GOT3 (cell line): ENCODE data around the gene TENM3.
A peak's percentile ranks its signal among the peaks of the same experiment; 100 is the strongest.

Experiments
- DNase-seq: peaks from one replicate; lab custom pipeline; 2025; ENCODE audit warnings: mixed read lengths; lab: John Stamatoyannopoulos, UW

TENM3 gene

DNA sequence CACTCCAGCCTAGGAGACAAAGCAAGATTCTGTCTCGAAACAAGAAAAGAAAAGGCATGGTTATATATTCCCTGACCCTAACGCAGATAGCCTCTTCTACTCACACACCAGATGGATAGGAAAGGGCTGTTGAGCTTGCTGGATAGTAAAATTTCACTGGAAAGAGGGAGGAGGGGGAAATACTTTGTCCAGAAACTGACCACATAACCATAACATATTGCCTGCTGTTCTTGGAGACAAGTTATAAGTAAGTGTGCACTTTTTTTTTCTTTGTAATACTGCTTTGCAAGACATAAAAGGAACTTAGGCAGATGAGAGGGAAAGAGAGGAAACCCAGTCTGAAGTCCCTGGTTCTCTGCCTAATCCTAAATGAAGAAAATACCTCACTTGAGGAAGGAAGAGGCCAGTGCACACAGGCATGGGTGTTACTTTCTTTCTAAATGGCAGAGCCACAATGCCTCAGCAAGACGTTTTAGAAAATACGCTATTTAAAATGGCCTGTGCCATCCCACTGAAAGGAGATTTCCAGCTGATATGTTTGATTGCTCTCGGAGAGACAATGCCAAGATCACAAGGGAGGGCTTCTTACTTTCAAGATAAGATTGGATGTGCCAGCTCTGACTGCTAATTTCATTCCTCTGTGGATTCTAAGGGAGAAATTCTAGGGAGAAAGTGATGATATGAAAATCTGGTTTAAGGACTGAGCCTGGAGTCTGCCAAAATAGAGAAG lies 533.3 kb downstream of the TENM3 start:
- DNase-seq: no peak

DNA sequence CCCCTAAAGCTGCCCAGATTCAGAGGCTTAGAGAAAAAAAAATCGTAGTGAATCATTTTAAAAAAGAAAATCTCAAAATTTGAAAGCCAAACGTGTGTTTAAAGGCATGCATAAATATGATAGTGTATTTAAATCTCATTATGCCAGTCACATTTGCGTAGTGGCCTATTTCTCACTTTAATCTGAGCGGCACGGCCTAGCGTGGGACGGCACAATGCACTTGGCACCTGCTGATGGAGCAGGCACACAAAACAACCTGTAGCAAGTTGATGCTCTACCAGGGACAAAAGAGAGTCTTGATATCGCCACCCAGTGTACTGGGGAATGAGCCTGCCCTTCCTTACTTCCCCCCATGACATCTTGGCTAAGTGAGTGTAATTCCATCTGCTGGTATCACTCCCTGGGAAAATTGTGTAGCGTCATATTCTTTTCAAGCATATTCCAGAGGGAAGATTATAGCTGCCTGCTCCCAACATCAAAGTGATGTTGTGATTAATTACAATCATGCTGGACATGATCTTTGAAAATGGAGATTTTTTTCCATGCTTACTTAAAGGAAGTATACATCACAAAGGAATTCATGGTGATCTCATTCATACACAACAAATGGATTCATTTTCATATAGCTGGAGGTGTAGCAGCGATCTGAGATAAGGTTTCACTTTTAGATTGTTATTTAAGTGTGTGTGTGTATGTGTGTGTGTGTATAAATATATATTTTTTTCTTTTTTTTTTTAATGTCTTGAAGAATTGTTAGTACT lies 535.2 kb downstream of the TENM3 start:
- DNase-seq: no peak

DNA sequence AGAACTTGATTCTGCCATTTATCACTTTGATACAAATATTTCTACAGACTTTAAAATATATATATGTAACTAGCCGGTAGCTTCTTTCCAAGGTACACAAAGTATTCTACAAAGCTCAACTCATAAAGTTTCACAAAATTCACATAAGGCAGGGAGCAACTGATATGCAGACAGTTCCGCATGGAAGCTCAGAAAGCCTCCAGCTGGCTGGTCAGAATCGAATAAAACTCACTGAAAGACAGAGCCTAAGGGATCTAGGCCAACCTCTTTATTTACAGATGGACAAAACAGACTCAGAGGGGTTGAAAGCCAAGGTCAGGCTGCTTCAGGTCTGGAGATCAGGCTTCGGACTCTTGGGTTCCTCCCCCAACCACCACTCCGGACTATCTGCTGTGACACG lies 543.8 kb downstream of the TENM3 start:
- no peak for DNase-seq

DNA sequence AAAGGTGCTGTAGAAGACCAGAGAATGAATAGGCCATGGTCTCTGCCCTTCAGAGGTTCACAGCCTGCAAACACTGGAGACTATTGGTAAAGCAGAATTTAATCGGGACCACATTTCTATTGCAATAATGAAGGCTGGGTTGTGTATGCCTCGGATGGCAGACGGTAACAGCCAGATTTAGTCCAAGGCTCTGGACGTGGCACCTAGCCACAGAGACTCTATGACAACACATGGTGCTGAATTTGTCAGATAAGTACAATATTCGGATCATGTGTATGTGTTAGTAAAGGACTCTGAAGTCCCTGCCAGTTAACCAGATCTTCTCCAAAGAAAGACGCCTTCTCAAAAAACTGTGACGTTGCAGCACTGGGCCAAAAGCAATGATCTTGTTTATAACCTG lies 545.0 kb downstream of the TENM3 start:
- no peak for DNase-seq

DNA sequence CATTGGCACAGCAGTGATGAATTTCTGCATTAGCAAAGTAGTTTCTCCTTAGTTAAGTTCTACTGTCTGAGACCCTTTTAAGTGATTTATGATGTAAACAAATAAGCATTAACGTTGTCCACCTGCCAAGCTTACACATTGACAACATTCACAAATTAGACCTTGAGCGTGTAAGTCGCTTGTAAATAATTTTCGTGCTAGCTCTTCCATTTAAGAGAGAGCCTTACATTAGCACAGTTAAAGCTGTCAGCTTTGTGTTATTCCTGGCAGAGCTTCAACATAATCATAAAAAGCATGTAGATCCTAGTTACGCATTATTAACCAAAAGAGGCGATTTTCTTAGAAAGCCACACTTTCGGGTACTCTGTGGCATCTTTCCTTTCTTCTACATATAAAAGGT lies 546.3 kb downstream of the TENM3 start:
- no peak for DNase-seq

DNA sequence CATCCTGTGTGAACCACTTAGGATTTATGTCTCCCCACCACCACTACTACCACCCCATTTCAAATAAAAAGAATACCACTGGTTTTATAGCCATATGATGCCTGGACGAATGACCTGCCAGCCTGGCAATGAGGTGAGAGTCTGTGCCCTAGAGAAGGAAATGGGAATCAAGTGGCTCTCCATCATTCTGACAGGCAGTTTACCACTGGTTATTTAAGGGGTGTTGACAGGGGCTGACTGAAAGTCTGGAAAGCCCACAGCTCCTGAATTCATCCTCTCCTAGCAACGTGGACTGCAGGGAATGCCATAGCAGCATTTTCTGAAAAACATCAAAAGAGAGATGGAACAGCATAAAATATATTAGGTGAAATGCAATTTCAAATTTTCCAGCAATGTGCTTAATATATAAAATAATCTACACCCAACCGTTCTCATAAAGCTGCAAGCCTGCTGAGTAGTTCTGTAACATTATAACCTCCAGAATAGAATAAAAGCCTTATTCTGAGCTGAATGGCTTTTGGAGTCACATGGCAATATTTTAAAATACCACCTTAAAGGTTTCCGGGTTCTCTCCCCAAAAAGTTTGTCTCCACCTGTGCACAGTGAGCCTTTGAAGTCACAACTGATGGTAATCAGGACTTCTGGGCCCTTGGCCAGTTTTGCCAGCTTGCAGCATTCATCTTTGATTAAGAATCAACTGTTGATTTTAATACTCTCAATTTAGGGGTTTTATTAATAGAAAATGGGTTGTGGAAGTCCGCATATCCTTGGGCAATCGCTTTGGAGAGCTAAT lies 552.4 kb downstream of the TENM3 start:
- DNase-seq: no peak

DNA sequence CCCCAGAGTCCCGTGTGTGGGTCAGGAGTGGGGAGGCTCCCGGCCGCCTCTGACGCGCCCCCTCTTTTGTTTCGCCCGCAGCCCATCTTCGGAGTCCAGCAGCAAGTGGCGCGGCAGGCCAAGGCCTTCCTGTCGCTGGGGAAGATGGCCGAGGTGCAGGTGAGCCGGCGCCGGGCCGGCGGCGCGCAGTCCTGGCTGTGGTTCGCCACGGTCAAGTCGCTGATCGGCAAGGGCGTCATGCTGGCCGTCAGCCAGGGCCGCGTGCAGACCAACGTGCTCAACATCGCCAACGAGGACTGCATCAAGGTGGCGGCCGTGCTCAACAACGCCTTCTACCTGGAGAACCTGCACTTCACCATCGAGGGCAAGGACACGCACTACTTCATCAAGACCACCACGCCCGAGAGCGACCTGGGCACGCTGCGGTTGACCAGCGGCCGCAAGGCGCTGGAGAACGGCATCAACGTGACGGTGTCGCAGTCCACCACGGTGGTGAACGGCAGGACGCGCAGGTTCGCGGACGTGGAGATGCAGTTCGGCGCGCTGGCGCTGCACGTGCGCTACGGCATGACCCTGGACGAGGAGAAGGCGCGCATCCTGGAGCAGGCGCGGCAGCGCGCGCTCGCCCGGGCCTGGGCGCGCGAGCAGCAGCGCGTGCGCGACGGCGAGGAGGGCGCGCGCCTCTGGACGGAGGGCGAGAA lies 556.5 kb downstream of the TENM3 start:
- DNase-seq: no peak

DNA sequence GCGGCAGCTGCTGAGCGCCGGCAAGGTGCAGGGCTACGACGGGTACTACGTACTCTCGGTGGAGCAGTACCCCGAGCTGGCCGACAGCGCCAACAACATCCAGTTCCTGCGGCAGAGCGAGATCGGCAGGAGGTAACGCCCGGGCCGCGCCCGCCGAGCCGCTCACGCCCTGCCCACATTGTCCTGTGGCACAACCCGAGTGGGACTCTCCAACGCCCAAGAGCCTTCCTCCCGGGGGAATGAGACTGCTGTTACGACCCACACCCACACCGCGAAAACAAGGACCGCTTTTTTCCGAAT lies 557.0 kb downstream of the TENM3 start:
- DNase-seq: no peak

DNA sequence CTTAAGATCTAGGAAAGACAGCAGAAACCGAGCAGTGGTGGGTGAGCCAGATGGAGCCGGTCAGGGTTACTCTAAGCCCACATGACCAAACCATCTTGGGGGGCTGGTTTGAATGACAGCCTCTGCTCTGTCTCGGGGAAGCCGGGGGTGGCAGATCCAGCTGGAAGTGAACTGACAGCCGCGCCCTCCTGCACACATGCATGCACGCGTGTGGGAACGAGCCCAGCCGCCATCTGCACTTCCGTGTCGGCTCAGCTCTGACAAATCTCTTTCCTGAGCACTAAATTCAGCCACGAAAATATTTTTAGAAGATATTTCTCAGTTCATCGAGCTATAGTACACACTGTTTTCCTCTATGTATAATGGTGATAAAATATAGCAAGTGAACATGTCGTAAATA lies 558.4 kb downstream of the TENM3 start:
- DNase-seq: no peak

DNA sequence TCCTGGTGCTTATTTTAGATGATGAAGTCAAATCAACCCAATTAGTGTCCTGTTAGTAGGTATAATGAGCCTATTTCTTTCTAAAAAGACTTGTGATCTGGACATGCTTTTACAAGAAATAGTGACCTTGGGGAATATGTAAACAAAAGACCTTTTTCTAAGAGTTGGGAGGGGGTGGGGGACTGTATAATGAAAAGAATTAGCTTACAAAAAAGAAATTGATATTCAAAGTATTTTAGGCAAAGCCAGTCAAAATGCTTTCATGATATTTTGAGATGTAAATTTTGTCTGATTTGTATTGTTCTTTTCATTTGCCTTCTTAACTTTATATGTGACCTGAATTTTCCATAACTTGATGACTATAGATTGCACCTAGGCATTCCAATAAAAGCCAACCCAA lies 559.4 kb downstream of the TENM3 start:
- no peak for DNase-seq

DNA sequence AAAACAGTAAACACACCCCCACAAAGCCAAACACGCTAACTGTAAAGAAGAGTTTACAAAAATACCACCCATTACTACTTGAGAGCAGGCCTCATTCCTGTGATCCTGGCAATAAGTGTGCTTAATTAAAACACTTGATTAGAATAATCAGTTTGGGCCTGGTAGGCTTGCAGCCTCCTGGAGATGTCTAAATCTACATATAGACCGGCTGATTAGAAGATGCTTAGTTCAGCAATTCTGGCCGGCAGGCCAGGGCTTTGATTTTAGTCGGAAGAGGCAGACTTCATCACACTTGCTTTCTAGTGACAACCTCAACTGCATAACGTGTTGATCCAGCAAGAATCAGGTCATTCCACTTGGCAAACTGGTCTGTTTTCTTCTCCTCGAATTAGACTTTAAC lies 560.0 kb downstream of the TENM3 start:
- no peak for DNase-seq

DNA sequence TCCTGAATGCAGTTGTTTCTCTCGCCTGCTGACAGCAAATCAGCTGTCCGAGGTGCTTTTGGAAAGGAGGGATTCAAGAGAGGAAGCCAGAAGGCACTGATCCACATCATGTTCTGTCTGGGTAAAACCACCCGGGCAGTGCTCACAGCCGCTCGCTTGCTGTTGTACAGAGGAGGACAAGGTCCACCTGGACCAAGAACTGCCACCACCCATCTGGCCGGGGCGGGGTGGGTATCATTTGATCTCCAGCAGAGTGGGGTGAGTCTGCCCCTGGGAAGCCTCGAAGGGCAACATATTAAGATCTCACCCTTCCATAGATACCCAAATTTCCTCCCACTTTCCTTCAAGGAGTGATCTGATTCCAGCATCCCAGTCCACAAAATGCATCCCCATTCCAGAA lies 560.9 kb downstream of the TENM3 start:
- no peak for DNase-seq

DNA sequence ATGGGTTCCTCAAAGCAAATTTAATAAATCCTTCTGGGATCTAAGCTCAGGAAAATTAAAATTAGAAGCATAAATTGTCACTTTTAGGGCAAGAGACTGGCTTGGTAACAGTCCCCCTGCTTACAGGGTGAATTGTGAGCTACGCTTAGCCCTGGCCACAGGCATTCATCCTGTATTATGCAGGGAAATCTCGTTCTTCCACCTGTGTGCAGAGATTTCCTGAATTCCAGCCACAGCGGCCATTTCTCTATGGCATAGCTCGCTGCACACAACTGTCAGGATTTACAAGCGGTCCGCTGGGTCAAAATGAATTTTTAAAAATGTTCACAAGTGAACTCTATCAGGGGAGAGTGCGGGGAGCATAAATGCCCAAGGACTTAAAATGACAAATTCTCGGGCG lies 562.1 kb downstream of the TENM3 start:
- DNase-seq: no peak

DNA sequence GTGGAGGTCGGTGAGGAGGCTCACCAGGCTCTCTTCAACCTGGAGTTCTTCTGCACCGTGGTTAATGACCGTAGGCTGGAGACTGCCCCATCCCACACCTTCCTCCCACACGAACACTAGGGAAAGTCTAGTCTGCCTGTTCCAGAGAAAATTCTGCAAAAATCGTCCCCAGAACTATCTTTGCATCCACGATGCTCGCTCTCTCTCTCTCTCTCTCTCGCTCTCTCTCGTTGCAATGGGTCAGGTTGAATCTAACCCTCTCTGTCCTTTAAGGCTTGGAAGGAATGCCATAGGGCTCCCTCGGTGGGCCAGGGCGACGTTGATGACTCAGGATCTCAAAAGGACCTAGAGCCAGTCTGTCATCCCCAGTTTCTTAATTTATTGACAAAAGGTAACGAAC lies 562.5 kb downstream of the TENM3 start:
- DNase-seq: no peak

DNA sequence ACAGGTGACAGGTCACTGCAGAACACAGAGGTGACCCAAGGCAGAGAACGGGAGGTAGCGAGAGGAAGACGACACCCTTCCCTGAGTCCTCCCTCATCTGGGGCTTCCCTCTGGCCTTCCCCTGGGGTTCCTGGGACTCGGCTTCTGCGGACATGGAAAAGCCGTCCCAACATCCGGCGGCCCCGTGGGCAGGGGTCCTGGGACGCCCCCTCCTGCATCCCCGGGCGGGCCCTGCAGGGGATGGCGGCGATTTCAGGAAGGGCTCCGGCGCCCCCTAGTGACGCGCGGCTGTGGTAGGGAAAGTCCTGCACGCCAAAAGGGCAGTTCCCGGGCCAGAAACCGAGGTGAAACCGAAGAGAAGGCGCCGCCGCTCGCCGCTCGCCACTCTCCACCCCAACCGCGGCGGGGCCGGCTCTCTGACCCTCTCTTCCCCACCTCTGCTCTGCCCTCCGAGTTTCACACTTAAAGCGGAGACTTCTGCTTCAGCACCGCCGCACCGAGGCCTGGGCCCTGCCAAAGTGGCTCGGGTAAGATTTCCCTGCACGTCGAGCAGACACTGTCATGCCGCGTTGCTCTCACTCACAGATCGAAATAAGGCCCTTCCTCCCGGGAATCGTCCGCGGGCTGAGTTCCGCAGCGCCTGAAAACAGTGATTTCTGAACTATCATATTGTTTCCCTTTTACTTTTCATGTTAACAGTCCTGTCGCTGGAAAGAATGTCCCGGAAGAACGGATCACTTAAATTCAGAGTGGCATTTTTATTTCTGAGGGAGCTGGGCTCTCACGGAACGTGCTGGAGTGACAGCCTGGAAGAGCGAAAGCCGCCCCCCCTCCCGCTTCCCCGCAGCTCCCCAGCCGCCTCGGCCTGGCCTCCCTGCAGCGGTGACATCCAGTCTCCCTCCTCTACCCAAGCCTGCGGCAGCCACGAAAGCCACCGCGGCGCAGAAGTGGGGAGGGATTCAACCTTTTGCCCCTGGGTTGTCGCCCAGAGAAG lies 563.4 kb downstream of the TENM3 start:
- DNase-seq: peak; percentile 1

DNA sequence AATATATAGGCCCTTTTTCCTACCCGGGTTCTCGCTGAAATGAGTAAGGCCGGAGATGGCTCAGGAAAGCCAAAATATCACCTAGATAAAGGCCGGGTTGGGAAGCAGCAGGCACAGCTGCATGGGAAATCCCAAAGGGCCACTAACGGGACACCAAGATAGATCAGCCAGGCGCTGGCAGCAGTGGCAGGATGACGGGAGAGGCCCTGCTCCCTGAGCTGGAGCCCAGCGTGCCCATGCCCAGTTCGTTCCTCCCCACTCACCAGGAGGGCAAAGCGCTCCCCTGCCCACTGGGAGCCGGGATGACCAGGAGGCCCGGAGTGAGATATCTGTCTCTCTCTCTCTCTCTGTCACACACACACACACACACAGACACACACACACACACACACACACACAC lies 564.1 kb downstream of the TENM3 start:
- no peak for DNase-seq

DNA sequence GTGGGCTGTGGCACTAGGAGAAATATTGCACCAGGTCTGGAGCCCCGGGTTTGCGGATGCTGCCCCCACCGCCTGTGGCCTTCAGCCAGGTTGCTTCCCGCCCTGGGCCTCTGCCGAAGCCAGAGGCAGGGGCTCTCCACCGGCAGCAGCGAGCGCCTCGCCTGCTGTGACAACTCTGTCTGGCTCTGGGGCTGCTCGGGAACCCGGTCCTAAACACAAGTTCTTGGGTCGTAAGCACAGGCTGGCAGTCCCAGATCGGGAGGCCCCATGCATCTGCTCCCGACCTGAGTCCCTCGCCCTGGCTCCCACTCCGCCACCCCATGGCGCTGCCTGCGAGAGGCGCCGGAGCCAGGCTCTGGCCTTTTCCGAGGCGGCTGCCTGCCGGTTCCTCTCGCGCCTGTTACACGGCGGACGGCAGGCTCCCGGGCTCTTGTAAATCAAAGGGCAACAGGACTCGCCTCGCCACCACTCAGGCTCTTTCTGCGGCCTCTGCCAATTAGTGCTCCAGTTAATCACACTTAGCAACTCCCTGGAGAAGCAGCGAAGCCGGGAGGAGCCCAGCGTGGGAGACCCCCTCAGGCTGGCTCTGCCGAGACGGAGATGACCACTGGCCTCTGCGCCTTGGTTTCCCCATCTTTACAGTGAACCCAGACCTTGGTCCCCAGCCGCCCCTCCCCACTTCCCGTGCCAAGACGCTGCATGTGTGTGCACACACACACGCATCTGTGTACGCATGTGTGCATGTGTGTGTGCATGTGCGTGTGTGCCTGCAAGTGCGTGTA lies 564.8 kb downstream of the TENM3 start:
- DNase-seq: no peak

DNA sequence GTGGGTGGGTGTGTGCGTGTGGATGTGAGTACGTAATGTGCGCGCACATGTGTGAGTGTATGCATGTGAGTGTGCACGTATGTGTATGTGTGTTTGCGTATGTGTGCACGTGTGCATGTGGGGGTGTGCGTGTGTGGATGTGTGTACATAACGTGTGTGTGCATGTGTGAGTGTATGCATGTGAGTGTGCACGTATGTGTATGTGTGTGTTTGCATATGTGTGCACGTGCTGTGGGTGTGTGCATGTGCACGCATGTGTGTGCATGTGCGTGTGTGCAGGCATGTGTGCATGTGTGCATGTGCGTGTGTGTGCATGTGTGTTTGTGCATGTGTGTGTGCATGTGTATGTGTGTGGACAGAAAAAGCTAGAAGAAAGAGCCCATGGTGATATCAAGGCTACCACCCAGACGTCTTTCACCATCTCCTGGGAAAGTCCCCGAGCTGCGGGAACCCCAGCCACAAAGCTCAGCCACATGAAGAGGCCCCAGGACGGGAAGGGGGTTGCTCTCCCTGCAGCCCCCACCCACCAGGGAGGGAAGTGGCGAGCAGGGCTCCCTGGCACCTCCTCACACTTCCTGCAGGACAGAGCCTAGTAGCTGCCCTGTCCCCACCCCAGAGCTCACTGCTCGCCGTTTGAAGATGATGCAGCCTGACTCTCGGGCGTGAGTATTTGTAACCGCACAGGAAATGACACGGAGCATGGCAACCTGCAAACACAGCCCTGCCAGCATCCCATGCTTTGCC lies 565.6 kb downstream of the TENM3 start:
- no peak for DNase-seq

DNA sequence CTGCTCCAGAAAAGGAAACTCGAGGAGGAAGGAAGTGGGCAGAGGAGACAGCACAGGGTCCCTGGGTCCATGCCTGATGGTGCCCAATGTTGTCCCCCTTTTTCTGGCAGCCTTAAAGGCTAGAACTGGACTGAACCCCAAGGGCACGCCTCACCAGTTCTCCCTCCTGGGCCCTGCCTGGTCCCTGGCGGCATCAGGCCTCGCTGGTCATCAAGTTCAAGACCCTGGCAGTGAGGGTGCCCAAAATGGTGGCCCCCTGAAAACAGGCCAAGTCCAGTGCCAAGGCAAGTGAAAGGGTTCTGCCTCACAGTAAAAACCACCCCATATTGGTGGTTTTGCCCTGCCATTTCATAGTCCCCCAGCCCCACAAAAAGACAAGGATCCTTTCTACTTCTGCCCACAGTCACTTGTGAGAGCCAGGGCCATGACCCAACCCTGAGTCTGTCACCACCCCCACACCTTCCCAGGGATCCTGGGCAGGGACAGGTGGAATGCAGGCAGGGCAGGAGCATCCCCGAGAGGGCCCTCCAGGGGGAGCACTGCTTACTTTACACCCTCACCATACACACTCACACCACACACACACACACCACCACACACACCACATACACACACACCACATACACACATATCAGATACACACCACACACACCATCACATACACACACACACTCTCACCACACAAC lies 566.4 kb downstream of the TENM3 start:
- DNase-seq: no peak
